Panc1 (cell line): ENCODE measurements around the gene HK3.

ENCODE experiments used
- POLR2AphosphoS5 ChIP-seq: IDR thresholded peaks from 2 replicates; pipeline ENCODE4 v1.6.1; 2012; ENCODE audit warnings: mild to moderate bottlenecking, low read depth, low read length, moderate library complexity
- TF ChIP-seq, protein P1 (sequence below): fragments of 450-650 bp; IDR thresholded peaks from 2 replicates; pipeline ENCODE4 v1.5.1; 2017; ENCODE audit warnings: mild to moderate bottlenecking

DNA sequence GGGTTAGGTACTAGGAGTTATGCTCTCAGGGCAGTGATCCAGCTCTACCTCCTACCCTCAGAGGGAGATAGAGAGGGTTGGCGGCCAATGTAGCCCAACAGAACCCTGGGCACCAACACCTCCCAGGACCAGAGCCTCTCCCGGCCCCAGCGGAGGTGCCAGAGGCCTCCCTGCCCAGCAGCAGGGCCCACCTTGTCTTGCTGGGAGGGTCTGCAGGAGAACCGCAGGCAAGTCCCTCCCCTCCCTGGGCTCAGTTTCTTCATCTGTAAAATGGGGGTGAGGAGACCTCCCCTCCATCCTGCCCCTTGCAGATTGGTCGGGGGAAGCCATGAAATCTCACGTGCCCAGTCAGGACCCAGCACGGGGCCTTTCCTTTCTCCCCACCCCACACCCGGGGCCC lies 34.4 kb downstream of the HK3 start:
- TF ChIP-seq, protein P1, sequence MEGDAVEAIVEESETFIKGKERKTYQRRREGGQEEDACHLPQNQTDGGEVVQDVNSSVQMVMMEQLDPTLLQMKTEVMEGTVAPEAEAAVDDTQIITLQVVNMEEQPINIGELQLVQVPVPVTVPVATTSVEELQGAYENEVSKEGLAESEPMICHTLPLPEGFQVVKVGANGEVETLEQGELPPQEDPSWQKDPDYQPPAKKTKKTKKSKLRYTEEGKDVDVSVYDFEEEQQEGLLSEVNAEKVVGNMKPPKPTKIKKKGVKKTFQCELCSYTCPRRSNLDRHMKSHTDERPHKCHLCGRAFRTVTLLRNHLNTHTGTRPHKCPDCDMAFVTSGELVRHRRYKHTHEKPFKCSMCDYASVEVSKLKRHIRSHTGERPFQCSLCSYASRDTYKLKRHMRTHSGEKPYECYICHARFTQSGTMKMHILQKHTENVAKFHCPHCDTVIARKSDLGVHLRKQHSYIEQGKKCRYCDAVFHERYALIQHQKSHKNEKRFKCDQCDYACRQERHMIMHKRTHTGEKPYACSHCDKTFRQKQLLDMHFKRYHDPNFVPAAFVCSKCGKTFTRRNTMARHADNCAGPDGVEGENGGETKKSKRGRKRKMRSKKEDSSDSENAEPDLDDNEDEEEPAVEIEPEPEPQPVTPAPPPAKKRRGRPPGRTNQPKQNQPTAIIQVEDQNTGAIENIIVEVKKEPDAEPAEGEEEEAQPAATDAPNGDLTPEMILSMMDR, result no peak
- no peak for TF ChIP-seq POLR2AphosphoS5
